ENCODE data around the gene PACC1. TPM values are rescaled to one million over a fixed set of nuclear protein-coding genes. Genes with fewer than 3 reads are reported as not detected.

PACC1 gene
- 17.7 TPM for polyA plus RNA-seq (2013, experiment 1 of 4)
- 12.8 TPM for polyA plus RNA-seq (2013, experiment 2 of 4)
- 18.4 TPM for polyA plus RNA-seq (2013, experiment 3 of 4)
- 18.7 TPM for polyA plus RNA-seq (2013, experiment 4 of 4)

- WGBS, 2 experiments: 0% methylated on average over 73 to 74 of the region's 74 CpGs
- peaks cover 15% of the 10 kb centered on the region for H3K4me1 ChIP-seq (ENCODE audit: control insufficient read depth, insufficient read depth, low read length)
- peaks cover 19% of the 10 kb centered on the region for H3K36me3 ChIP-seq (ENCODE audit: control insufficient read depth, insufficient read depth, low read length)
- H3K27me3 ChIP-seq (ENCODE audit: control insufficient read depth, insufficient read depth, low read length, poor library complexity, severe bottlenecking): peaks cover 15% of the 10 kb centered on the region
- H3K9me3 ChIP-seq (ENCODE audit: control insufficient read depth, low read length): no peaks in the 10 kb centered on the region
- H3K27ac ChIP-seq (ENCODE audit: insufficient read depth, low read depth, low read length, poor library complexity, severe bottlenecking): no peak within 1 kb of the TSS
- peak within 1 kb of the TSS; percentile 64 for H3K4me3 ChIP-seq (ENCODE audit: insufficient read depth, low read depth, low read length)
Measured at GRCh38 chr1:212414328-212415106, at the start of gene PACC1. Gene PACC1 (minus strand): TSS chr1:212414886. CDS start chr1:212414757, 129 bp downstream.

GRCh38 chr1:212463565-212464285, 49.0 kb upstream of the PACC1 start:
- H3K36me3 ChIP-seq (ENCODE audit: control insufficient read depth, insufficient read depth, low read length): no peaks in the 10 kb centered on the region
- H3K4me3 ChIP-seq (ENCODE audit: insufficient read depth, low read depth, low read length): no peak overlapping the region
- H3K27me3 ChIP-seq (ENCODE audit: control insufficient read depth, insufficient read depth, low read length, poor library complexity, severe bottlenecking): no peaks in the 10 kb centered on the region
- H3K4me1 ChIP-seq (ENCODE audit: control insufficient read depth, insufficient read depth, low read length): peaks cover 6% of the 10 kb centered on the region
- WGBS, 2 experiments: 68 to 71% methylated on average over 7 of the region's 7 CpGs
- H3K27ac ChIP-seq (ENCODE audit: insufficient read depth, low read depth, low read length, poor library complexity, severe bottlenecking): no peak overlapping the region
- H3K9me3 ChIP-seq (ENCODE audit: control insufficient read depth, low read length): no peaks in the 10 kb centered on the region

GRCh38 chr1:212461916-212462660, 47.4 kb upstream of the PACC1 start:
- Histone ChIP-seq H3K27me3 (ENCODE audit: control insufficient read depth, insufficient read depth, low read length, poor library complexity, severe bottlenecking) (no peaks in the 10 kb centered on the region), H3K4me3 (ENCODE audit: insufficient read depth, low read depth, low read length) (no peak overlapping the region), H3K4me1 (ENCODE audit: control insufficient read depth, insufficient read depth, low read length) (peaks cover 6% of the 10 kb centered on the region), H3K27ac (ENCODE audit: insufficient read depth, low read depth, low read length, poor library complexity, severe bottlenecking) (no peak overlapping the region), H3K9me3 (ENCODE audit: control insufficient read depth, low read length) (no peaks in the 10 kb centered on the region), H3K36me3 (ENCODE audit: control insufficient read depth, insufficient read depth, low read length) (no peaks in the 10 kb centered on the region)
- WGBS, 2 experiments: 79 to 80% methylated on average over 13 of the region's 13 CpGs

GRCh38 chr1:212460376-212460775, 45.7 kb upstream of the PACC1 start:
- no peaks in the 10 kb centered on the region for H3K9me3 ChIP-seq (ENCODE audit: control insufficient read depth, low read length)
- 93 to 94% methylated on average over 9 of the region's 9 CpGs for WGBS, 2 experiments
- no peak overlapping the region for H3K4me3 ChIP-seq (ENCODE audit: insufficient read depth, low read depth, low read length)
- H3K4me1 ChIP-seq (ENCODE audit: control insufficient read depth, insufficient read depth, low read length): peaks cover 6% of the 10 kb centered on the region
- H3K27ac ChIP-seq (ENCODE audit: insufficient read depth, low read depth, low read length, poor library complexity, severe bottlenecking): no peak overlapping the region
- no peaks in the 10 kb centered on the region for H3K36me3 ChIP-seq (ENCODE audit: control insufficient read depth, insufficient read depth, low read length)
- H3K27me3 ChIP-seq (ENCODE audit: control insufficient read depth, insufficient read depth, low read length, poor library complexity, severe bottlenecking): no peaks in the 10 kb centered on the region

GRCh38 chr1:212459656-212460055, 45.0 kb upstream of the PACC1 start:
- no peaks in the 10 kb centered on the region for H3K36me3 ChIP-seq (ENCODE audit: control insufficient read depth, insufficient read depth, low read length)
- no peaks in the 10 kb centered on the region for H3K9me3 ChIP-seq (ENCODE audit: control insufficient read depth, low read length)
- whole genome bisulfite sequencing, 2 experiments: 88% methylated on average over 5 of the region's 5 CpGs
- no peaks in the 10 kb centered on the region for H3K27me3 ChIP-seq (ENCODE audit: control insufficient read depth, insufficient read depth, low read length, poor library complexity, severe bottlenecking)
- peaks cover 6% of the 10 kb centered on the region for H3K4me1 ChIP-seq (ENCODE audit: control insufficient read depth, insufficient read depth, low read length)
- no peak overlapping the region for H3K4me3 ChIP-seq (ENCODE audit: insufficient read depth, low read depth, low read length)
- no peak overlapping the region for H3K27ac ChIP-seq (ENCODE audit: insufficient read depth, low read depth, low read length, poor library complexity, severe bottlenecking)

GRCh38 chr1:212458817-212459216, 44.1 kb upstream of the PACC1 start:
- Histone ChIP-seq H3K27me3 (ENCODE audit: control insufficient read depth, insufficient read depth, low read length, poor library complexity, severe bottlenecking) (no peaks in the 10 kb centered on the region), H3K27ac (ENCODE audit: insufficient read depth, low read depth, low read length, poor library complexity, severe bottlenecking) (no peak overlapping the region), H3K4me1 (ENCODE audit: control insufficient read depth, insufficient read depth, low read length) (peaks cover 6% of the 10 kb centered on the region), H3K9me3 (ENCODE audit: control insufficient read depth, low read length) (no peaks in the 10 kb centered on the region), H3K36me3 (ENCODE audit: control insufficient read depth, insufficient read depth, low read length) (no peaks in the 10 kb centered on the region), H3K4me3 (ENCODE audit: insufficient read depth, low read depth, low read length) (no peak overlapping the region)
- WGBS, 2 experiments: 57 to 76% methylated on average over 1 of the region's 1 CpG

GRCh38 chr1:212457740-212458338, 43.2 kb upstream of the PACC1 start:
- Histone ChIP-seq H3K27ac (ENCODE audit: insufficient read depth, low read depth, low read length, poor library complexity, severe bottlenecking) (no peak overlapping the region), H3K4me3 (ENCODE audit: insufficient read depth, low read depth, low read length) (no peak overlapping the region), H3K9me3 (ENCODE audit: control insufficient read depth, low read length) (no peaks in the 10 kb centered on the region), H3K4me1 (ENCODE audit: control insufficient read depth, insufficient read depth, low read length) (peaks cover 6% of the 10 kb centered on the region), H3K36me3 (ENCODE audit: control insufficient read depth, insufficient read depth, low read length) (no peaks in the 10 kb centered on the region), H3K27me3 (ENCODE audit: control insufficient read depth, insufficient read depth, low read length, poor library complexity, severe bottlenecking) (no peaks in the 10 kb centered on the region)
- 55 to 60% methylated on average over 8 of the region's 8 CpGs for WGBS, 2 experiments

GRCh38 chr1:212455803-212456528, 41.3 kb upstream of the PACC1 start:
- H3K27me3 ChIP-seq (ENCODE audit: control insufficient read depth, insufficient read depth, low read length, poor library complexity, severe bottlenecking): no peaks in the 10 kb centered on the region
- H3K4me1 ChIP-seq (ENCODE audit: control insufficient read depth, insufficient read depth, low read length): peaks cover 6% of the 10 kb centered on the region
- H3K27ac ChIP-seq (ENCODE audit: insufficient read depth, low read depth, low read length, poor library complexity, severe bottlenecking): no peak overlapping the region
- 51% methylated on average over 9 to 10 of the region's 10 CpGs for whole genome bisulfite sequencing, 2 experiments
- no peak overlapping the region for H3K4me3 ChIP-seq (ENCODE audit: insufficient read depth, low read depth, low read length)
- no peaks in the 10 kb centered on the region for H3K9me3 ChIP-seq (ENCODE audit: control insufficient read depth, low read length)
- no peaks in the 10 kb centered on the region for H3K36me3 ChIP-seq (ENCODE audit: control insufficient read depth, insufficient read depth, low read length)

- no peaks in the 10 kb centered on the region for H3K27me3 ChIP-seq (ENCODE audit: control insufficient read depth, insufficient read depth, low read length, poor library complexity, severe bottlenecking)
- H3K4me3 ChIP-seq (ENCODE audit: insufficient read depth, low read depth, low read length): no peak overlapping the region
- H3K9me3 ChIP-seq (ENCODE audit: control insufficient read depth, low read length): no peaks in the 10 kb centered on the region
- peaks cover 9% of the 10 kb centered on the region for H3K4me1 ChIP-seq (ENCODE audit: control insufficient read depth, insufficient read depth, low read length)
- H3K36me3 ChIP-seq (ENCODE audit: control insufficient read depth, insufficient read depth, low read length): no peaks in the 10 kb centered on the region
- H3K27ac ChIP-seq (ENCODE audit: insufficient read depth, low read depth, low read length, poor library complexity, severe bottlenecking): no peak overlapping the region
- WGBS, 2 experiments: 88 to 98% methylated on average over 2 of the region's 2 CpGs
Measured at GRCh38 chr1:212455401-212455800, 40.7 kb upstream of the PACC1 start.
